Measurements from ENCODE around the gene WDR18.

- TF ChIP-seq CTCF (conservative IDR thresholded peaks at IDR 0.05 in 1 of 2, IDR thresholded peaks at IDR 0.05 in 1 of 2; ENCODE audit: low read depth in 1 of 2, low read length in 2 of 2) (no peak), EZH2 (IDR thresholded peaks at IDR 0.05; ENCODE audit: low read length, missing control alignments) (no peak)
Observed at GRCh38 chr19:976476-976875, 7.7 kb upstream of the WDR18 start.

All from fibroblast of lung (primary cell).